ENCODE measurements around the gene ASCC1. TPM values are rescaled to one million over a fixed set of nuclear protein-coding genes. Genes with fewer than 3 reads are reported as not detected.

Gene ASCC1
- total RNA-seq, 4 donors from 2014 or later: 18.7 to 28.4 (median 24.7) TPM

GRCh38 chr10:72059843-72060822 is 155.9 kb downstream of the ASCC1 start:
- intact Hi-C loops (cut with DNase I): no loop called here
- Histone ChIP-seq H3K27me3 (peaks cover 0 to 16% (median 0%) of the 10 kb centered on the region in 4 donors), H3K4me1 (peaks cover 0 to 16% (median 11%) of the 10 kb centered on the region in 3 donors), H3K9me3 (no peaks in the 10 kb centered on the region), H3K4me3 (no peak overlapping the region), H3K27ac (no peak overlapping the region), H3K36me3 (no peaks in the 10 kb centered on the region)
- no peak for DNase-seq
- TF ChIP-seq POLR2A (IDR thresholded peaks at IDR 0.05): no peak
- TF ChIP-seq, protein P1, sequence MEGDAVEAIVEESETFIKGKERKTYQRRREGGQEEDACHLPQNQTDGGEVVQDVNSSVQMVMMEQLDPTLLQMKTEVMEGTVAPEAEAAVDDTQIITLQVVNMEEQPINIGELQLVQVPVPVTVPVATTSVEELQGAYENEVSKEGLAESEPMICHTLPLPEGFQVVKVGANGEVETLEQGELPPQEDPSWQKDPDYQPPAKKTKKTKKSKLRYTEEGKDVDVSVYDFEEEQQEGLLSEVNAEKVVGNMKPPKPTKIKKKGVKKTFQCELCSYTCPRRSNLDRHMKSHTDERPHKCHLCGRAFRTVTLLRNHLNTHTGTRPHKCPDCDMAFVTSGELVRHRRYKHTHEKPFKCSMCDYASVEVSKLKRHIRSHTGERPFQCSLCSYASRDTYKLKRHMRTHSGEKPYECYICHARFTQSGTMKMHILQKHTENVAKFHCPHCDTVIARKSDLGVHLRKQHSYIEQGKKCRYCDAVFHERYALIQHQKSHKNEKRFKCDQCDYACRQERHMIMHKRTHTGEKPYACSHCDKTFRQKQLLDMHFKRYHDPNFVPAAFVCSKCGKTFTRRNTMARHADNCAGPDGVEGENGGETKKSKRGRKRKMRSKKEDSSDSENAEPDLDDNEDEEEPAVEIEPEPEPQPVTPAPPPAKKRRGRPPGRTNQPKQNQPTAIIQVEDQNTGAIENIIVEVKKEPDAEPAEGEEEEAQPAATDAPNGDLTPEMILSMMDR (IDR thresholded peaks at IDR 0.05): no peak
- 78 to 86% methylated on average over 9 to 10 of the region's 19 CpGs for WGBS, 2 donors

DNA sequence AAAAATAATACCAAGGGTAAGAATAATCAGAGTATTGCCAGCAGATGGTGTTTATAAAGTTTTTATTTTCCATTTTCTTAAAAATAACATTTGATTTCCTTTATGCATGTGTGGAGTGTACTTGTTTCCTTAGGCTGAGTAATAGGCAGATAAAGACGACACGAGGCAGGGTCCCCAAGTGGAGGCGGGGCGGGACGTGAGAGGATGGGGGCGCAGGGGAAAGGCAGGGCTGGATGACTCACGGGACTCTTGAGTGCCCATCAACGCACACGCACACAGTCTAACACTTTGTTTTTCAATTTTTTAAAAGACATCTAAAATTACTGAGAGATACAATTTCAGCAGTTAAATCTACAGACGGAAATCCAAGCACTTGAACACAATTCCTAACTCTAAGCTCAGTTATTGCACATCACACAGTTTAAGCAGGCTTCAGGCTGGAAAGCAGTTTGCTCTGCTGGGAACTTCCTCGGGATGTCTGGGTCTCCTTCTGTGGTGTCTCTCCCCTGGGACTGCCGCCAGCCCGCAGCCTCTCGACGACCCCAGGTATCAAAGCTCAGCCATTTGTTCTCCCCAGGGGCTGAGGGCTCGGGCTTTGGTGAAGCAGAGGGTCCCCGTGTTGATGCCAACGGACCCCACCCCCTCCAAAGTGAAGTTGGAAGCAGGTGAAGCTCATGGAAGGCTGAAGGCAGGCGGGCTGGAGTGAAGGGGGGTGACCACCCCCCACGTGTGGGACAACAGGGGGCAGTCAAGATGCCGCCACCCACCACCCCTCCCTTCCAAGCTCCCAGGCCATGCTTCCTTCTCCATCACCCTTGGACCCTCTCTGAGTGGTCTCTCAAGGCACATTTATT is 156.9 kb downstream of the ASCC1 start:
- peaks cover 0 to 16% (median 11%) of the 10 kb centered on the region in 3 donors for H3K4me1 ChIP-seq
- no peak for DNase-seq

GRCh38 chr10:72058347-72058898 is 157.7 kb downstream of the ASCC1 start:
- intact Hi-C loops (cut with DNase I): no loop called here
- Histone ChIP-seq H3K27me3 (peaks cover 0 to 16% (median 0%) of the 10 kb centered on the region in 4 donors), H3K36me3 (no peaks in the 10 kb centered on the region), H3K4me1 (peaks cover 0 to 16% (median 11%) of the 10 kb centered on the region in 3 donors), H3K4me3 (no peak overlapping the region), H3K27ac (no peak overlapping the region), H3K9me3 (no peaks in the 10 kb centered on the region)
- WGBS, 2 donors: 79 to 85% methylated on average over 12 of the region's 12 CpGs
- no peak for DNase-seq
- TF ChIP-seq POLR2A (IDR thresholded peaks at IDR 0.05): no peak
- TF ChIP-seq, protein P1 (IDR thresholded peaks at IDR 0.05): no peak

More for the DNA sequence above, 156.9 kb downstream of the ASCC1 start:
- TF ChIP-seq, protein P1 (IDR thresholded peaks at IDR 0.05): no peak
- TF ChIP-seq POLR2A (IDR thresholded peaks at IDR 0.05): no peak
- Histone ChIP-seq H3K27ac (no peak overlapping the region), H3K9me3 (no peaks in the 10 kb centered on the region), H3K27me3 (peaks cover 0 to 16% (median 0%) of the 10 kb centered on the region in 4 donors), H3K36me3 (no peaks in the 10 kb centered on the region), H3K4me3 (no peak overlapping the region)
- WGBS, 2 donors: 57 to 60% methylated on average over 13 to 15 of the region's 21 CpGs
- intact Hi-C loops (cut with DNase I): no loop called here

DNA sequence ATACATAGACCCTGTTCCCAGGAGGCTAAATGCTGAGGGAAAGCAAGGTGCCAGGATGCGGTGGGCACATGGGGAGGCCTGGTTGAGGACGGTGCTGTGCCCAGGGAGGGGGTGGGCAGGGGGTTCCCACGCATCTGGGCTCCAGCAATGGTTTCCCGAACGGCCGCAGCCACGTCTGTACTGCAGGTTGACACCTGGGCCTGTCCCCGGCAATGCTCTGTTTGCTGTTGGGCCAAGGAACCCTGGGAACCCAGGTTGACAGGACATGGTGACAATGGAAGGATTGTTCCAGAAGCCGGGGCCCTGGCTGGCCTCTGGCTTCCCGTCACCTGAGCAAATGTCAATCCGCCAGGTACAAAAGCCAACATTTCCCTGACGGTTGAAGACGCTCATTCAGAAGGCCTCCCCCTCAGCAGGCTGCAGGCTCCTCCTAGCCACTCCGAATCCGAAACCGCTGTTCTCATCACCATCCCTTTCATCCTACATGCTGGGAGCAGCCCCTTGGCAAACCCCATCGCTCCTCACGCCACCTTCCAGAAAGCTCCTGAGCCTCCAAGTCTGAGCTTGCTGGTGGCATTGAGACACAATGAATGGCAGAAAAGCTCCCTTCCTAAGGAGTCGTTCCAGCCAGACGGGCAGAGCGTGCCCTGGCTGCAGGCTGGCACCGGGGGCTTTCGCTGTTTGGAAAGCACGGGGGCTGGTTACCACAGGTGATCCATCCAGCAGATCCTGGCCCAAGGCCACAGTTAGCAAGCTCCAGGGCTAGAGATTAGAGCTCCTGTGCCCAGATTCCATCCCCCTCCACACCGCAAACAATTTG is 158.9 kb downstream of the ASCC1 start:
- no peak overlapping the region for H3K4me3 ChIP-seq
- no peak for DNase-seq
- TF ChIP-seq, protein P1 (IDR thresholded peaks at IDR 0.05): no peak
- no peak for TF ChIP-seq POLR2A (IDR thresholded peaks at IDR 0.05)
- peaks cover 0 to 16% (median 11%) of the 10 kb centered on the region in 3 donors for H3K4me1 ChIP-seq
- peak overlapping the region in 1 of 4 donors; percentile 14 for H3K27ac ChIP-seq
- WGBS, 2 donors: 49 to 69% methylated on average over 13 to 14 of the region's 25 CpGs
- intact Hi-C loops (cut with DNase I): no loop called here
- H3K9me3 ChIP-seq: no peaks in the 10 kb centered on the region
- no peaks in the 10 kb centered on the region for H3K36me3 ChIP-seq
- peaks cover 0 to 16% (median 0%) of the 10 kb centered on the region in 4 donors for H3K27me3 ChIP-seq
